HepG2 (cell line): ENCODE results near the gene MATN1. TPM values are rescaled to one million over a fixed set of nuclear protein-coding genes. Genes with fewer than 3 reads are reported as not detected.

Source experiments
- AGO1 ChIP-seq: fragments of 200-400 bp; formaldehyde crosslinking; IDR thresholded peaks from 2 replicates; pipeline ENCODE4 v1.6.1; 2017; ENCODE audit warnings: mild to moderate bottlenecking, low read depth, low read length, moderate library complexity; ENCODE audit not compliant: poor library complexity, severe bottlenecking
- BRF2 ChIP-seq: sonication (generic); formaldehyde crosslinking; IDR thresholded peaks from 2 replicates; pipeline ENCODE4 v1.8.1; 2022; ENCODE audit warnings: mild to moderate bottlenecking, missing genetic modification reagents
- CHD2 ChIP-seq: IDR thresholded peaks from 2 replicates; pipeline ENCODE4 v1.6.1; 2011; ENCODE audit warnings: low read depth, low read length, improper control_type of control experiment
- ZBTB43 ChIP-seq: sonication (generic); formaldehyde crosslinking; conservative IDR thresholded peaks from 2 replicates; pipeline ENCODE4 v1.4.0; 2020; ENCODE audit warnings: missing genetic modification reagents
- ZHX2 ChIP-seq, 2 experiments: sonication (generic) in 1 of 2; formaldehyde crosslinking in 1 of 2; IDR thresholded peaks; 2 replicates each; pipeline versions ENCODE4 v1.6.1 to v1.9.0; 2014 to 2022; ENCODE audit warnings: antibody characterized with exemption in 1 of 2, borderline replicate concordance in 1 of 2, inconsistent platforms in 1 of 2, low read depth in 1 of 2, missing genetic modification reagents in 1 of 2
- ZNF232 ChIP-seq: sonication (generic); formaldehyde crosslinking; IDR thresholded peaks from 2 replicates; pipeline ENCODE4 v1.4.0; 2020; ENCODE audit warnings: missing genetic modification reagents, borderline replicate concordance
- ZNF3 ChIP-seq: IDR thresholded peaks from 2 replicates; pipeline ENCODE4 v1.7.0; 2017; ENCODE audit warnings: inconsistent platforms
- ZNF512B ChIP-seq: sonication (generic); formaldehyde crosslinking; IDR thresholded peaks from 2 replicates; pipeline ENCODE4 v1.5.1; 2020; ENCODE audit warnings: missing genetic modification reagents, mild to moderate bottlenecking, borderline replicate concordance
- ZNF770 ChIP-seq: sonication (generic); formaldehyde crosslinking; IDR thresholded peaks from 2 replicates; pipeline ENCODE4 v1.5.0; 2020; ENCODE audit warnings: mild to moderate bottlenecking, missing genetic modification reagents
- ZNF781 ChIP-seq: sonication (generic); formaldehyde crosslinking; IDR thresholded peaks from 2 replicates; pipeline ENCODE4 v1.5.1; 2020; ENCODE audit warnings: borderline replicate concordance, mild to moderate bottlenecking, missing genetic modification reagents; ENCODE audit errors: not compliant biosample characterization
- polyA plus RNA-seq, 8 experiments: library from polyadenylated mRNA; depleted of rRNA in 3 of 8; stranded (reverse) in 7 of 8; unstranded in 1 of 8; fragments of >200 nt; fragmentation: Illumina TruSeq in 4 of 8; extraction: Trizol in 4 of 8; gene quantifications; 2 replicates each; pipeline versions ENCODE4 v1.2.1 to v1.2.3, GENCODE V29; 2011 to 2016; ENCODE audit warnings: low read depth in 4 of 8, missing spikeins in 1 of 8, mixed read lengths in 1 of 8; ENCODE audit not compliant: insufficient read depth in 1 of 8
- total RNA-seq, 5 experiments: library from RNA; depleted of rRNA; stranded (reverse); fragments of >200 nt; fragmentation: Illumina TruSeq; extraction: Trizol; gene quantifications; 2 replicates each; pipeline ENCODE4 v1.2.3, GENCODE V29; 2016; ENCODE audit warnings: low read depth in 1 of 5

Gene MATN1
- total and polyA plus RNA-seq, 2 of the 13 experiments (the other 11 are each of a cell fraction or from before 2014, with no cell fraction given) = 0.04 to 0.05 TPM

- TF ChIP-seq ZNF781 (CRISPR knock-in tag) = peak; percentile 69
- no peak for TF ChIP-seq ZNF512B (CRISPR knock-in tag)
- peak; percentile 53; the same call in 1 of the 2 replicates for TF ChIP-seq BRF2 (CRISPR knock-in tag)
- TF ChIP-seq CHD2 = no peak
- TF ChIP-seq AGO1 = no peak
- peak; percentile 72; the same call in 1 of the 2 replicates for TF ChIP-seq ZBTB43 (CRISPR knock-in tag)
- TF ChIP-seq ZNF770 (CRISPR knock-in tag) = peak; percentile 67
- TF ChIP-seq ZNF3 (CRISPR knock-in tag) = no peak
- no peak; the same call in 1 of the 2 replicates for TF ChIP-seq ZHX2 (IDR thresholded peaks at IDR 0.05; ENCODE audit: low read depth)
- TF ChIP-seq ZHX2 (CRISPR knock-in tag; IDR thresholded peaks at IDR 0.05; ENCODE audit: borderline replicate concordance) = no peak
- TF ChIP-seq ZNF232 (CRISPR knock-in tag) = peak; percentile 85
Observed at GRCh38 chr1:30718636-30719405, 4.6 kb downstream of the MATN1 start (continued).
